ENCODE data around the gene ALDH1L2.

DNA sequence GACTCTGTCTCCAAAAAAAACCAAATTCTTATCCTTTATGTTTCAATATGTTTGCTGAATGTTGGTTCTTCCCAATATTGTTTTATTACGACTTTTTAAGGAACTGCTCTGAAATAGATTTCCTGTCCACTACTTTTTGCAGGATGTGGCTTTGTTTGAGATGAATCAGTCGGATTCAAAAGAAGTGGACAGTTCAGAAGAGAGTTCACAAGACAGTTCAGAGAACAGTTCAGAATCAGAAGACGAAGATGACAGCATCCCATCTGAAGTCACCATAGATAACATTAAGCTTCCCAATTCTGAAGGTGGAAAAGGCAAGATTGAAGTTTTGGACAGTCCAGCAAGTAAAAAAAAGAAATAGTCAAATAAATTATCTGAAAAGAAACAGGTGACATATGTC, 89.9 kb downstream of the ALDH1L2 start:
- TF ChIP-seq BHLHE40 (IDR thresholded peaks at IDR 0.05; ENCODE audit: borderline replicate concordance) = no peak
- no peak for TF ChIP-seq SP1 (IDR thresholded peaks at IDR 0.05)
- no peak for TF ChIP-seq FOXM1 (IDR thresholded peaks at IDR 0.05; ENCODE audit: borderline replicate concordance)
- no peak for TF ChIP-seq FOXA1 (IDR thresholded peaks at IDR 0.05)
- TF ChIP-seq NFRKB (IDR thresholded peaks at IDR 0.05) = no peak
- no peak for TF ChIP-seq ARNT (IDR thresholded peaks at IDR 0.05)

Measured in HEK293T (cell line).